ENCODE measurements around the gene SKIL. TPM values are rescaled to one million over a fixed set of nuclear protein-coding genes. Genes with fewer than 3 reads are reported as not detected.

The SKIL gene
- total RNA-seq, 1 experiment from 2014 or later, result 34.7 TPM

GRCh38 chr3:170440344-170440743 lies 82.8 kb downstream of the SKIL start:
- no TSS peak for BruUV-seq (replicated peaks)
- ChIA-PET CTCF (interaction anchor here (1.0 to 2.3 kb wide), 3 partner anchors 9 to 372 kb away, joined by 3 to 10 read pairs (median 5); no protein-coding TSS in a partner anchor), POLR2A (interaction anchor here (0.7 to 1.3 kb wide), 5 partner anchors 18 to 345 kb away, joined by 3 read pairs; no protein-coding TSS in a partner anchor)
- H3K9me3 Mint-ChIP-seq (ENCODE audit: unreplicated experiment), result no peaks in the 10 kb centered on the region
- no peak overlapping the region for H3K4me3 Mint-ChIP-seq (ENCODE audit: unreplicated experiment)
- no peaks in the 10 kb centered on the region for H3K36me3 Mint-ChIP-seq (ENCODE audit: insufficient read depth, unreplicated experiment)
- intact Hi-C loops (cut with micrococcal nuclease), result no loop called here
- H3K27ac Mint-ChIP-seq (ENCODE audit: low read depth, unreplicated experiment), result no peak overlapping the region
- peak; percentile 76 for DNase-seq (ENCODE audit: unreplicated experiment)
- H3K4me1 Mint-ChIP-seq (ENCODE audit: insufficient read depth, unreplicated experiment), result peaks cover 11% of the 10 kb centered on the region
- no peaks in the 10 kb centered on the region for H3K27me3 Mint-ChIP-seq (ENCODE audit: insufficient read depth, unreplicated experiment)
- no peak for TF ChIP-seq CTCF (IDR thresholded peaks at IDR 0.05; ENCODE audit: unreplicated experiment)

GRCh38 chr3:170441412-170441811 lies 83.9 kb downstream of the SKIL start:
- POLR2A ChIA-PET, result interaction anchor here (1.0 to 1.3 kb wide), 2 partner anchors 19 to 28 kb away, joined by 3 read pairs; no protein-coding TSS in a partner anchor
- Mint-ChIP-seq H3K27me3 (ENCODE audit: insufficient read depth, unreplicated experiment) (no peaks in the 10 kb centered on the region), H3K27ac (ENCODE audit: low read depth, unreplicated experiment) (no peak overlapping the region), H3K9me3 (ENCODE audit: unreplicated experiment) (no peaks in the 10 kb centered on the region), H3K36me3 (ENCODE audit: insufficient read depth, unreplicated experiment) (no peaks in the 10 kb centered on the region), H3K4me1 (ENCODE audit: insufficient read depth, unreplicated experiment) (peaks cover 11% of the 10 kb centered on the region), H3K4me3 (ENCODE audit: unreplicated experiment) (no peak overlapping the region)
- no peak for DNase-seq (ENCODE audit: unreplicated experiment)
- CTCF ChIA-PET, result interaction anchor here (0.6 to 2.3 kb wide), 2 partner anchors 313 to 371 kb away, joined by 4 to 10 read pairs; no protein-coding TSS in a partner anchor
- intact Hi-C loops (cut with micrococcal nuclease), result no loop called here
- no peak for TF ChIP-seq CTCF (IDR thresholded peaks at IDR 0.05; ENCODE audit: unreplicated experiment)
- no TSS peak for BruUV-seq (replicated peaks)

- intact Hi-C loops (cut with micrococcal nuclease), result no loop called here
- Mint-ChIP-seq H3K4me3 (ENCODE audit: unreplicated experiment) (no peak overlapping the region), H3K9me3 (ENCODE audit: unreplicated experiment) (no peaks in the 10 kb centered on the region), H3K27ac (ENCODE audit: low read depth, unreplicated experiment) (no peak overlapping the region), H3K4me1 (ENCODE audit: insufficient read depth, unreplicated experiment) (peaks cover 11% of the 10 kb centered on the region), H3K36me3 (ENCODE audit: insufficient read depth, unreplicated experiment) (no peaks in the 10 kb centered on the region), H3K27me3 (ENCODE audit: insufficient read depth, unreplicated experiment) (no peaks in the 10 kb centered on the region)
- ChIA-PET CTCF (interaction anchor here (1.3 to 1.9 kb wide), 2 partner anchors 11 to 369 kb away, joined by 5 to 7 read pairs; no protein-coding TSS in a partner anchor), POLR2A (interaction anchor here (0.6 to 1.3 kb wide), 4 partner anchors 13 to 38 kb away, joined by 3 to 4 read pairs (median 3); no protein-coding TSS in a partner anchor)
- TF ChIP-seq CTCF (IDR thresholded peaks at IDR 0.05; ENCODE audit: unreplicated experiment), result no peak
- no TSS peak for BruUV-seq (replicated peaks)
- DNase-seq (ENCODE audit: unreplicated experiment), result no peak
Measured at GRCh38 chr3:170442947-170443346, 85.4 kb downstream of the SKIL start.

- H3K9me3 Mint-ChIP-seq (ENCODE audit: unreplicated experiment), result no peaks in the 10 kb centered on the region
- H3K4me3 Mint-ChIP-seq (ENCODE audit: unreplicated experiment), result no peak overlapping the region
- peaks cover 11% of the 10 kb centered on the region for H3K4me1 Mint-ChIP-seq (ENCODE audit: insufficient read depth, unreplicated experiment)
- TF ChIP-seq CTCF (IDR thresholded peaks at IDR 0.05; ENCODE audit: unreplicated experiment), result no peak
- H3K36me3 Mint-ChIP-seq (ENCODE audit: insufficient read depth, unreplicated experiment), result no peaks in the 10 kb centered on the region
- ChIA-PET CTCF (interaction anchor here (1.3 to 1.9 kb wide), 2 partner anchors 12 to 368 kb away, joined by 5 to 7 read pairs; no protein-coding TSS in a partner anchor), POLR2A (interaction anchor here (0.8 kb wide), 1 partner anchor 12 kb away, joined by 3 read pairs; no protein-coding TSS in a partner anchor)
- no peak overlapping the region for H3K27ac Mint-ChIP-seq (ENCODE audit: low read depth, unreplicated experiment)
- BruUV-seq (replicated peaks), result no TSS peak
- H3K27me3 Mint-ChIP-seq (ENCODE audit: insufficient read depth, unreplicated experiment), result no peaks in the 10 kb centered on the region
- no peak for DNase-seq (ENCODE audit: unreplicated experiment)
- intact Hi-C loops (cut with micrococcal nuclease), result no loop called here
Measured at GRCh38 chr3:170443457-170443856, 85.9 kb downstream of the SKIL start.

Small RNAs within 50 kb of the gene (microRNA-seq; reads per million reads assigned to microRNA genes)
- not detected for gene MIR6828

Other genes starting within 250 kb of the SKIL start
- gene PHC3, start 176.0 kb upstream of the SKIL start, total RNA-seq (2022), result 54.3 and 65.3 TPM in 2 replicates
- 46.3 and 62.8 TPM in 2 replicates for gene PRKCI, start 135.3 kb upstream of the SKIL start, total RNA-seq (2022)
- gene CLDN11, start 61.2 kb downstream of the SKIL start, total RNA-seq (2022), result not detected in 2 replicates
- gene SLC7A14, start 228.4 kb downstream of the SKIL start, total RNA-seq (2022), result not detected in 2 replicates